Vagina (tissue), 2 donors: ENCODE data around the gene RALGPS2.

ENCODE experiments used
- CTCF ChIP-seq, 3 experiments: fragments of 450-650 bp in 2 of 3; fragments of 200-600 bp in 1 of 3; sonication (generic) in 1 of 3; IDR thresholded peaks; one replicate each; pipeline ENCODE4 v1.5.1; 2017 to 2019; ENCODE audit warnings: antibody characterized with exemption in 3 of 3, mild to moderate bottlenecking in 2 of 3, moderate library complexity in 2 of 3
- POLR2AphosphoS5 ChIP-seq, 2 donors: sonication (generic); formaldehyde crosslinking; IDR thresholded peaks; one replicate each; pipeline ENCODE4 v1.9.0; 2017; ENCODE audit warnings: antibody characterized with exemption in 2 of 2, mild to moderate bottlenecking in 2 of 2, low read depth in 1 of 2; ENCODE audit not compliant: insufficient read depth in 1 of 2

- TF ChIP-seq POLR2AphosphoS5 (IDR thresholded peaks at IDR 0.05; ENCODE audit: insufficient read depth in 1 of 2, low read depth in 1 of 2) (no peak), CTCF (IDR thresholded peaks at IDR 0.05) (no peak)
These were observed 152.9 kb downstream of the RALGPS2 start for GRCh38 chr1:178877896-178878295.
